H1 (cell line): ENCODE data around the gene UMODL1. TPM values are rescaled to one million over a fixed set of nuclear protein-coding genes. Genes with fewer than 3 reads are reported as not detected.

ENCODE experiments used
- polyA plus RNA-seq, 7 experiments: library from polyadenylated mRNA; depleted of rRNA in 3 of 7; stranded (reverse) in 5 of 7; unstranded in 2 of 7; fragments of >200 nt in 5 of 7; fragments of 200-250 nt in 2 of 7; gene quantifications; 1 replicate in 5 of 7; 2 replicates in 1 of 7; 4 replicates in 1 of 7; pipeline versions ENCODE4 v1.2.1 to v1.2.3, GENCODE V29; 2011 to 2013; ENCODE audit warnings: missing spikeins in 2 of 7, mixed read lengths in 2 of 7
- total RNA-seq: library from RNA; stranded (reverse); fragmentation: NEBNext Ultra II Directional; extraction: Animal tissue kit (Norgen Biotek cat#: 25700); gene quantifications from 2 replicates; pipeline ENCODE4 v1.2.1, GENCODE V29; 2021

The UMODL1 gene
- total and polyA plus RNA-seq, 2 of the 8 experiments (the other 6 are each of a cell fraction or from before 2014, with no cell fraction given) = not detected

Other genes with a start within 250 kb of the UMODL1 start
- 10.5 TPM in 2 replicates for gene PRDM15, start 192.0 kb upstream of the UMODL1 start, total RNA-seq
- 9.7 and 11.5 TPM in 2 replicates for gene PRDM15, start 192.0 kb upstream of the UMODL1 start, polyA plus RNA-seq (2011; rRNA removed)
- gene C2CD2, start 117.3 kb upstream of the UMODL1 start, total RNA-seq = 12.4 and 13.0 TPM in 2 replicates
- 10.4 and 10.7 TPM in 2 replicates for gene C2CD2, start 117.3 kb upstream of the UMODL1 start, polyA plus RNA-seq (2011; rRNA removed)
- gene ZBTB21, start 61.0 kb upstream of the UMODL1 start, total RNA-seq = 16.2 and 17.8 TPM in 2 replicates
- gene ZBTB21, start 61.0 kb upstream of the UMODL1 start, polyA plus RNA-seq (2011; rRNA removed) = 3.9 and 4.0 TPM in 2 replicates
- gene ABCG1, start 147.8 kb downstream of the UMODL1 start, total RNA-seq = 4.0 TPM in 2 replicates
- 2.1 and 3.8 TPM in 2 replicates for gene ABCG1, start 147.8 kb downstream of the UMODL1 start, polyA plus RNA-seq (2011; rRNA removed)
- 1.7 TPM in 1 of 2 replicates, not detected in the other for gene TFF3, start 244.1 kb downstream of the UMODL1 start, total RNA-seq
- gene TFF3, start 244.1 kb downstream of the UMODL1 start, polyA plus RNA-seq (2011; rRNA removed) = 4.1 and 6.7 TPM in 2 replicates